ENCODE measurements around the gene SECTM1.
A peak's percentile ranks its signal among the peaks of the same experiment; 100 is the strongest.

Gene SECTM1

GRCh38 chr17:82272495-82273326, 60.9 kb downstream of the SECTM1 start:
- Histone ChIP-seq H3K9me3 (ENCODE audit: control insufficient read depth, insufficient read depth, low read length) (no peaks in the 10 kb centered on the region), H3K27me3 (ENCODE audit: control insufficient read depth, insufficient read depth, low read length) (no peaks in the 10 kb centered on the region), H3K4me3 (ENCODE audit: low read length) (peak overlapping the region; percentile 95), H3K27ac (ENCODE audit: low read length) (no peak overlapping the region), H3K36me3 (ENCODE audit: control insufficient read depth, insufficient read depth, low read length) (peaks cover 6% of the 10 kb centered on the region), H3K4me1 (ENCODE audit: control insufficient read depth, insufficient read depth, low read length) (peaks cover 4% of the 10 kb centered on the region; the same call in 1 of the 2 replicates)
- no peak for DNase-seq (ENCODE audit: low read depth, low spot score)
- no CpG with 5 or more reads among the region's 57 CpGs for WGBS (ENCODE audit: insufficient coverage, insufficient read length)

DNA sequence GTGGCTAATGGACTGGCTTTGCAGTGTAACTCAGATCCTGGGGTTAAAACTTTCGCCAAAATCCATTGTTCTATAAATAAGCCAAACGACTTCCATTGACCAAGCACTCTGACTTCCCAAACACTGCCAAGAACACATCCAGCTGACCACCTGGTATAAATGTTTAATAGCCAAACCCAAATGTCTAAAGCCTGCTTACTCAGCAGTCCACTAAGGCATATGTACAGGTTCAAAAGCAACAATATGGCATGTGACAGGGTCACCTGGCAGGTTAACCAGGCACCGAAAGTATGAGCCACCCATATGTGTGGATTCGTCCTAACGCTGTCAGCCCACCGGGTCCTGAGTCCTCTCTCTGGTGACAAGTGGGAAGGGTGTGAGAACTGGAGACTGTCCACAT, 62.2 kb downstream of the SECTM1 start:
- Histone ChIP-seq H3K36me3 (ENCODE audit: control insufficient read depth, insufficient read depth, low read length) (peaks cover 6% of the 10 kb centered on the region), H3K27ac (ENCODE audit: low read length) (no peak overlapping the region), H3K27me3 (ENCODE audit: control insufficient read depth, insufficient read depth, low read length) (no peaks in the 10 kb centered on the region), H3K4me1 (ENCODE audit: control insufficient read depth, insufficient read depth, low read length) (peaks cover 4% of the 10 kb centered on the region; the same call in 1 of the 2 replicates), H3K4me3 (ENCODE audit: low read length) (no peak overlapping the region), H3K9me3 (ENCODE audit: control insufficient read depth, insufficient read depth, low read length) (no peaks in the 10 kb centered on the region)
- WGBS (ENCODE audit: insufficient coverage, insufficient read length): no CpG with 5 or more reads among the region's 6 CpGs
- DNase-seq (ENCODE audit: low read depth, low spot score): no peak
